H1 (cell line): Measurements from ENCODE around the gene HIVEP2. TPM values are rescaled to one million over a fixed set of nuclear protein-coding genes. Genes with fewer than 3 reads are reported as not detected.

Experiments used
- CTCF ChIA-PET: fragments of 300-600 bp; sonication (Branson Sonifier 250); formaldehyde crosslinking; loops from one replicate; lab custom pipeline; 2021; ENCODE audit not compliant: partially characterized antibody; lab: Charles Lee
- POLR2A ChIA-PET: fragments of 300-600 bp; sonication (Branson Sonifier 250); formaldehyde crosslinking; loops from one replicate; lab custom pipeline; 2021; ENCODE audit warnings: inconsistent platforms; ENCODE audit not compliant: partially characterized antibody; lab: Charles Lee
- DNase-seq, 2 experiments: peaks; one replicate each; pipeline versions ENCODE4 v3.0.0 to v3.0.0-alpha.2; 2010 to 2022; ENCODE audit warnings: low spot score in 2 of 2, low read depth in 1 of 2, mixed read lengths in 1 of 2
- FAIRE-seq: peaks from 2 replicates; lab custom pipeline; 2011; peaks lifted over from hg19 to GRCh38; lab: Jason Lieb, UNC
- H2AFZ ChIP-seq: 2 replicates; pipeline ENCODE4 v1.8.1; 2012; ENCODE audit warnings: low read length, inconsistent platforms
- H2AK5ac ChIP-seq: 2 replicates; pipeline ENCODE4 v1.6.1; 2013; ENCODE audit warnings: low read depth, low read length
- H2BK120ac ChIP-seq: replicated peaks from 2 replicates; pipeline ENCODE3; 2013; ENCODE audit warnings: low read depth, low read length, inconsistent platforms
- H2BK12ac ChIP-seq: 2 replicates; pipeline ENCODE4 v1.6.1; 2013; ENCODE audit warnings: low read depth, low read length
- H2BK15ac ChIP-seq: 2 replicates; pipeline ENCODE4 v1.6.1; 2013; ENCODE audit warnings: low read length
- H2BK20ac ChIP-seq: 2 replicates; pipeline ENCODE4 v1.6.1; 2013; ENCODE audit warnings: low read length
- H2BK5ac ChIP-seq: 2 replicates; pipeline ENCODE4 v1.6.1; 2013; ENCODE audit warnings: low read depth, low read length
- H3K14ac ChIP-seq: 2 replicates; pipeline ENCODE4 v1.6.1; 2013; ENCODE audit warnings: inconsistent platforms; ENCODE audit not compliant: insufficient read length
- H3K18ac ChIP-seq: 2 replicates; pipeline ENCODE4 v1.6.1; 2013; ENCODE audit warnings: low read length; ENCODE audit errors: extremely low read depth
- H3K23ac ChIP-seq: 2 replicates; pipeline ENCODE4 v1.6.1; 2013; ENCODE audit warnings: inconsistent platforms; ENCODE audit not compliant: insufficient read length
- H3K23me2 ChIP-seq: 2 replicates; pipeline ENCODE4 v1.6.1; 2013; ENCODE audit warnings: low read depth, low read length
- H3K27ac ChIP-seq: 2 replicates; pipeline ENCODE4 v1.6.1; 2011; ENCODE audit warnings: low read depth, low read length, inconsistent platforms
- H3K27me3 ChIP-seq, 4 experiments: replicated peaks in 1 of 4; 1 replicate in 1 of 4; 2 replicates in 3 of 4; pipeline versions ENCODE4 v1.6.1 to v1.8.1; 2011 to 2013; ENCODE audit warnings: low read length in 3 of 4, mild to moderate bottlenecking in 3 of 4, inconsistent platforms in 2 of 4, mixed read lengths in 2 of 4, moderate library complexity in 1 of 4; ENCODE audit not compliant: control insufficient read depth in 3 of 4, insufficient read depth in 3 of 4; ENCODE audit errors: extremely low read depth in 1 of 4
- H3K36me3 ChIP-seq, 4 experiments: 2 replicates each; pipeline versions ENCODE4 v1.6.1 to v1.8.1; 2011 to 2013; ENCODE audit warnings: mild to moderate bottlenecking in 4 of 4, low read length in 3 of 4, moderate library complexity in 2 of 4, control low read depth in 1 of 4, inconsistent platforms in 1 of 4; ENCODE audit not compliant: insufficient read depth in 4 of 4, control insufficient read depth in 2 of 4
- H3K4ac ChIP-seq: replicated peaks from 2 replicates; pipeline ENCODE3; 2013; ENCODE audit warnings: low read length, low read depth, mixed read lengths, inconsistent platforms; ENCODE audit not compliant: insufficient read length
- H3K4me1 ChIP-seq, 4 experiments: replicated peaks in 1 of 4; 1 replicate in 1 of 4; 2 replicates in 3 of 4; pipeline versions ENCODE4 v1.6.1 to v1.8.1; 2011 to 2013; ENCODE audit warnings: low read length in 3 of 4, inconsistent platforms in 2 of 4, mixed read lengths in 1 of 4; ENCODE audit not compliant: insufficient read depth in 4 of 4, control insufficient read depth in 3 of 4
- H3K4me2 ChIP-seq, 2 experiments: 2 replicates each; pipeline versions ENCODE4 v1.6.1 to v1.8.1; 2011 to 2013; ENCODE audit warnings: low read depth in 2 of 2, low read length in 2 of 2, control low read depth in 1 of 2, inconsistent platforms in 1 of 2, mild to moderate bottlenecking in 1 of 2; ENCODE audit not compliant: insufficient read depth in 1 of 2
- H3K4me3 ChIP-seq, 4 experiments: fragments of 200-600, 300-600 bp in 1 of 4; sonication (generic), shearing (Covaris generic), sonication (Bioruptor Twin) in 1 of 4; 2 replicates each; pipeline versions ENCODE4 v1.5.1 to v1.8.1; 2011 to 2016; ENCODE audit warnings: low read length in 4 of 4, low read depth in 3 of 4, control low read depth in 2 of 4, inconsistent platforms in 2 of 4, mild to moderate bottlenecking in 2 of 4, mixed read lengths in 1 of 4, moderate library complexity in 1 of 4; ENCODE audit not compliant: insufficient read depth in 2 of 4; ENCODE audit errors: extremely low read depth in 1 of 4
- H3K56ac ChIP-seq: replicated peaks from 2 replicates; pipeline ENCODE3; 2013; ENCODE audit warnings: low read depth, mild to moderate bottlenecking, mixed read lengths, low read length, inconsistent platforms; ENCODE audit not compliant: insufficient read length
- H3K79me1 ChIP-seq: 2 replicates; pipeline ENCODE4 v1.6.1; 2013; ENCODE audit warnings: low read depth, low read length, control low read depth
- H3K79me2 ChIP-seq, 2 experiments: 2 replicates each; pipeline versions ENCODE4 v1.6.1 to v1.8.1; 2012 to 2013; ENCODE audit warnings: low read length in 2 of 2, mild to moderate bottlenecking in 2 of 2, inconsistent platforms in 1 of 2; ENCODE audit not compliant: insufficient read depth in 2 of 2, control insufficient read depth in 1 of 2
- H3K9ac ChIP-seq, 4 experiments: replicated peaks in 1 of 4; 1 replicate in 1 of 4; 2 replicates in 3 of 4; pipeline versions ENCODE4 v1.6.1 to v1.8.1; 2011 to 2013; ENCODE audit warnings: low read depth in 3 of 4, low read length in 3 of 4, control low read depth in 2 of 4, mild to moderate bottlenecking in 2 of 4, moderate library complexity in 2 of 4, inconsistent platforms in 1 of 4; ENCODE audit errors: extremely low read depth in 1 of 4
- H3K9me3 ChIP-seq, 2 experiments: 2 replicates each; pipeline versions ENCODE4 v1.6.1 to v1.8.1; 2012 to 2013; ENCODE audit warnings: mild to moderate bottlenecking in 2 of 2, moderate library complexity in 2 of 2, control low read depth in 1 of 2, inconsistent platforms in 1 of 2, low read depth in 1 of 2, low read length in 1 of 2, mixed read lengths in 1 of 2; ENCODE audit not compliant: insufficient read depth in 2 of 2
- H4K20me1 ChIP-seq, 2 experiments: replicated peaks in 1 of 2; 2 replicates each; pipeline versions ENCODE3 to v1.8.1; 2011 to 2013; ENCODE audit warnings: inconsistent platforms in 2 of 2, low read length in 2 of 2, mild to moderate bottlenecking in 1 of 2; ENCODE audit not compliant: insufficient read depth in 2 of 2, control insufficient read depth in 1 of 2
- H4K5ac ChIP-seq: 2 replicates; pipeline ENCODE4 v1.6.1; 2013; ENCODE audit warnings: low read length, low read depth, mixed read lengths, inconsistent platforms; ENCODE audit not compliant: insufficient read length
- H4K8ac ChIP-seq: 2 replicates; pipeline ENCODE4 v1.8.0; 2013; ENCODE audit warnings: mild to moderate bottlenecking, moderate library complexity, low read length, inconsistent platforms; ENCODE audit not compliant: insufficient read depth; ENCODE audit errors: extremely low read depth
- H4K91ac ChIP-seq: replicated peaks from 2 replicates; pipeline ENCODE3; 2013; ENCODE audit warnings: low read length, mixed read lengths, inconsistent platforms; ENCODE audit not compliant: insufficient read length
- ASH2L ChIP-seq: fragments of 200-600, 300-600 bp; sonication (generic); IDR thresholded peaks from one replicate; pipeline ENCODE4 v1.7.1; 2017; ENCODE audit warnings: low read length
- ATF3 ChIP-seq: IDR thresholded peaks from 2 replicates; pipeline ENCODE4 v1.6.1; 2011; ENCODE audit warnings: low read depth, mild to moderate bottlenecking, low read length; ENCODE audit not compliant: insufficient read depth
- BACH1 ChIP-seq: IDR thresholded peaks from 2 replicates; pipeline ENCODE4 v1.6.1; 2012; ENCODE audit warnings: low read length, improper control_type of control experiment
- CEBPB ChIP-seq: IDR thresholded peaks from 2 replicates; pipeline ENCODE4 v1.6.1; 2012; ENCODE audit warnings: low read depth, low read length
- EGR1 ChIP-seq: IDR thresholded peaks from 2 replicates; pipeline ENCODE4 v1.6.1; 2011; ENCODE audit warnings: low read depth, low read length, borderline replicate concordance
- EP300 ChIP-seq, 2 experiments: IDR thresholded peaks; 1 replicate in 1 of 2; 2 replicates in 1 of 2; pipeline ENCODE4 v1.6.1; 2011 to 2012; ENCODE audit warnings: low read depth in 2 of 2, low read length in 2 of 2, mild to moderate bottlenecking in 2 of 2, borderline replicate concordance in 1 of 2, inconsistent platforms in 1 of 2, moderate library complexity in 1 of 2
- FOSL1 ChIP-seq: IDR thresholded peaks from 2 replicates; pipeline ENCODE4 v1.6.1; 2011; ENCODE audit warnings: mild to moderate bottlenecking, low read depth, low read length, moderate library complexity; ENCODE audit not compliant: insufficient read depth
- HDAC6 ChIP-seq: IDR thresholded peaks from one replicate; pipeline ENCODE4 v1.7.1; 2012; ENCODE audit warnings: low read depth, mild to moderate bottlenecking, inconsistent platforms, low read length, moderate library complexity
- NRF1 ChIP-seq: IDR thresholded peaks from 2 replicates; pipeline ENCODE4 v1.6.1; 2011; ENCODE audit warnings: mild to moderate bottlenecking, low read depth, low read length, improper control_type of control experiment
- SIN3A ChIP-seq, 2 experiments: IDR thresholded peaks in 1 of 2; conservative IDR thresholded peaks in 1 of 2; 2 replicates each; pipeline ENCODE4 v1.6.1; 2011 to 2012; ENCODE audit warnings: low read length in 2 of 2, improper control_type of control experiment in 1 of 2, low read depth in 1 of 2, mild to moderate bottlenecking in 1 of 2
- SIRT6 ChIP-seq: IDR thresholded peaks from one replicate; pipeline ENCODE4 v1.7.1; 2012; ENCODE audit warnings: low read length, inconsistent platforms
- SP1 ChIP-seq: IDR thresholded peaks from 2 replicates; pipeline ENCODE4 v1.6.1; 2011; ENCODE audit warnings: low read depth, low read length
- SP4 ChIP-seq: IDR thresholded peaks from 2 replicates; pipeline ENCODE4 v1.6.1; 2012; ENCODE audit warnings: low read length, inconsistent platforms
- SRF ChIP-seq: IDR thresholded peaks from 2 replicates; pipeline ENCODE4 v1.6.1; 2011; ENCODE audit warnings: mild to moderate bottlenecking, low read depth, low read length, moderate library complexity
- TAF1 ChIP-seq: IDR thresholded peaks from 2 replicates; pipeline ENCODE4 v1.6.1; 2011; ENCODE audit warnings: mild to moderate bottlenecking, low read depth, low read length
- WGBS, 2 experiments: shearing (Covaris generic) in 1 of 2; methylation state at CpG; one replicate each; pipeline versions ENCODE4 v1.1.6 to v1.1.7; 2013 to 2015; ENCODE audit warnings: low lambda C conversion rate in 2 of 2, mixed read lengths in 2 of 2, inconsistent platforms in 1 of 2, low coverage in 1 of 2, missing lambda C conversion rate in 1 of 2; ENCODE audit not compliant: insufficient replicate concordance in 2 of 2, insufficient coverage in 1 of 2, insufficient read length in 1 of 2; ENCODE audit errors: extremely low coverage in 1 of 2, missing lambda C conversion rate in 1 of 2; 5-methylcytosine and 5-hydroxymethylcytosine counted together
- polyA plus RNA-seq, 7 experiments: library from polyadenylated mRNA; depleted of rRNA in 3 of 7; stranded (reverse) in 5 of 7; unstranded in 2 of 7; fragments of >200 nt in 5 of 7; fragments of 200-250 nt in 2 of 7; gene quantifications; 1 replicate in 5 of 7; 2 replicates in 1 of 7; 4 replicates in 1 of 7; pipeline versions ENCODE4 v1.2.1 to v1.2.3, GENCODE V29; 2011 to 2013; ENCODE audit warnings: missing spikeins in 2 of 7, mixed read lengths in 2 of 7
- total RNA-seq: library from RNA; stranded (reverse); fragmentation: NEBNext Ultra II Directional; extraction: Animal tissue kit (Norgen Biotek cat#: 25700); gene quantifications from 2 replicates; pipeline ENCODE4 v1.2.1, GENCODE V29; 2021

HIVEP2 gene
- total and polyA plus RNA-seq, 2 of the 8 experiments (the other 6 are each of a cell fraction or from before 2014, with no cell fraction given) = 2.2 to 6.1 TPM

- no peak overlapping the region for H3K56ac ChIP-seq
- H2BK20ac ChIP-seq = no peak overlapping the region
- H3K79me1 ChIP-seq = no peaks in the 10 kb centered on the region; the same call in 1 of the 2 replicates
- no peaks in the 10 kb centered on the region for H3K27me3 ChIP-seq
- no peak overlapping the region for H3K18ac ChIP-seq
- CTCF ChIA-PET = no interaction called here
- H3K4me3 ChIP-seq = no peak overlapping the region
- H3K27ac ChIP-seq = no peak overlapping the region
- no peak for DNase-seq
- no peak overlapping the region for H2AK5ac ChIP-seq
- no peak overlapping the region for H3K9ac ChIP-seq
- H3K14ac ChIP-seq = no peak overlapping the region
- no peak overlapping the region for H2AFZ ChIP-seq
- H3K23ac ChIP-seq = no peak overlapping the region
- H4K8ac ChIP-seq = no peak overlapping the region
- H4K20me1 ChIP-seq = peaks cover 0 to 3% of the 10 kb centered on the region in 2 experiments
- no peaks in the 10 kb centered on the region for H3K9me3 ChIP-seq
- H2BK12ac ChIP-seq = no peak overlapping the region
- H4K91ac ChIP-seq = no peak overlapping the region
- no peaks in the 10 kb centered on the region for H3K23me2 ChIP-seq
- no peaks in the 10 kb centered on the region for H3K36me3 ChIP-seq
- no peak overlapping the region for H3K4ac ChIP-seq
- no peak for FAIRE-seq
- no peaks in the 10 kb centered on the region for H3K4me1 ChIP-seq
- H3K4me2 ChIP-seq = no peak overlapping the region
- H2BK15ac ChIP-seq = no peak overlapping the region
- no peak overlapping the region for H2BK5ac ChIP-seq
- H4K5ac ChIP-seq = no peak overlapping the region
- WGBS, 2 experiments = 83% methylated on average over 2 of the region's 2 CpGs; no CpG with 5 or more reads in 1 of the 2 experiments
- peaks cover 0 to 33% of the 10 kb centered on the region in 2 experiments; a peak in 3 of 4 replicates for H3K79me2 ChIP-seq
- POLR2A ChIA-PET = interaction anchor here (0.7 kb wide), 1 partner anchor 11 kb away, joined by 3 read pairs; no protein-coding TSS in a partner anchor
- H2BK120ac ChIP-seq = no peak overlapping the region
- TF ChIP-seq SRF (no peak), NRF1 (no peak), SIRT6 (no peak), ATF3 (no peak), SIN3A (conservative IDR thresholded peaks at IDR 0.05 in 1 of 2, IDR thresholded peaks at IDR 0.05 in 1 of 2; ENCODE audit: low read depth in 1 of 2, low read length in 2 of 2) (no peak), HDAC6 (no peak), SP4 (no peak), ASH2L (no peak), EP300 (IDR thresholded peaks at IDR 0.05; ENCODE audit: borderline replicate concordance in 1 of 2, low read depth in 2 of 2, low read length in 2 of 2) (no peak), FOSL1 (no peak), EGR1 (no peak), BACH1 (no peak), TAF1 (no peak), CEBPB (no peak), SP1 (no peak)
Measured at GRCh38 chr6:142932889-142933288, 12.1 kb downstream of the HIVEP2 start.
